Fibroblast of the aortic adventitia (primary cell): ENCODE measurements around the gene ZCCHC17. TPM values are rescaled to one million over a fixed set of nuclear protein-coding genes. Genes with fewer than 3 reads are reported as not detected.

Source experiments
- DNase-seq: peaks from one replicate; pipeline ENCODE4 v3.0.0-alpha.2; 2010; ENCODE audit warnings: low read depth
- H3K4me3 ChIP-seq: 2 replicates; pipeline ENCODE4 v1.5.1; 2011; ENCODE audit warnings: low read depth, mild to moderate bottlenecking, control low read depth, low read length, moderate library complexity
- CTCF ChIP-seq: IDR thresholded peaks from 2 replicates; pipeline ENCODE4 v1.5.1; 2011; ENCODE audit warnings: mild to moderate bottlenecking, low read length, control low read depth, inconsistent platforms; ENCODE audit not compliant: insufficient read depth
- total RNA-seq: library from RNA; depleted of rRNA; stranded (reverse); fragments of >200 nt; gene quantifications from 2 replicates; pipeline ENCODE4 v1.2.3, GENCODE V29; 2012; ENCODE audit warnings: low replicate concordance

ZCCHC17 gene
- total RNA-seq, 1 donor = 39.9 TPM

DNA sequence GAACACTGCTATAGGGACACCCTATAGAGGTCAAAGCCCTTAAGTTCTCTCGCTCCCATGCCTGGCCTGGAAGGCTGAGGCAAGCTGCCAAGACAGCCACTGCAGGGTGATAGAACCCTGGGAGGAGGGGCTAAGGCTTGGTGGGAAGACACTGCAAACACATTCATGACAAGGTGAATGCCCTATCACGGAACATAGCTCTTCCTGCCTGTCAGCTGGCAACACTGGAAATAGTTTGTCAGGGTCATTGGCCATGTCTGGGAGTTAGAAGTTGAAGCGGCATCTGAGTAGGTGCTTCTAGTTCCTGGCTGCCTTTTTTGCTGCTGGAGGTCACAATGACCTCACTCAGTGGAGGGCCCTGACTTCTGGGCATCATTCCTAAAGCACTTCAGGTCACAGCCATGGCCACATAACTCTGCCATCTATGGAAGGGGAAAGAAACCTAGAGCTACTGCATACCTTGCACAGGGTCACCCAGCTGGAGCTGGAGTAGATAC is 71.8 kb downstream of the ZCCHC17 start:
- TF ChIP-seq CTCF = no peak
- no peak overlapping the region for H3K4me3 ChIP-seq
- no peak for DNase-seq

DNA sequence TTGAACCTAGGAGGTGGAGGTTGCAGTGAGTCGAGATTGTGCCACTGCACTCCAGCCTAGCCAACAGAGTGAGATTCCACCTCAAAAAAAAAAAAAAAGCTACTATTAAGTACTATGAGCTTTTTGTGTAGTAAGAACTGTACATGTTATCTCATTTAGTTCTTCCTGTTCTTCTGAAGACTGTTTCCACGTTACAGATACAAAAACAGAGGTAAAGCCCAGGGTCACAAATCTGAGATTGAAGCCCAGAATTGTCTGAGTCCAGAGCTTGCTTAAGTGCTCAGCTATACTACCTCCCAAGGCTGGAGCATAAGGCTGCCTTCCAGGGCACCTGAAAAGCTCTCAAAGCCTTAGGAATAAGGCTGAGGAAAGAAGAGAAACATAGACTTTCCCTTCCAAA is 73.2 kb downstream of the ZCCHC17 start:
- DNase-seq = no peak
- H3K4me3 ChIP-seq = no peak overlapping the region
- TF ChIP-seq CTCF = no peak

- no peak for TF ChIP-seq CTCF
- H3K4me3 ChIP-seq = no peak overlapping the region
- no peak for DNase-seq
Measured at GRCh38 chr1:31370565-31370964, 73.7 kb downstream of the ZCCHC17 start.

DNA sequence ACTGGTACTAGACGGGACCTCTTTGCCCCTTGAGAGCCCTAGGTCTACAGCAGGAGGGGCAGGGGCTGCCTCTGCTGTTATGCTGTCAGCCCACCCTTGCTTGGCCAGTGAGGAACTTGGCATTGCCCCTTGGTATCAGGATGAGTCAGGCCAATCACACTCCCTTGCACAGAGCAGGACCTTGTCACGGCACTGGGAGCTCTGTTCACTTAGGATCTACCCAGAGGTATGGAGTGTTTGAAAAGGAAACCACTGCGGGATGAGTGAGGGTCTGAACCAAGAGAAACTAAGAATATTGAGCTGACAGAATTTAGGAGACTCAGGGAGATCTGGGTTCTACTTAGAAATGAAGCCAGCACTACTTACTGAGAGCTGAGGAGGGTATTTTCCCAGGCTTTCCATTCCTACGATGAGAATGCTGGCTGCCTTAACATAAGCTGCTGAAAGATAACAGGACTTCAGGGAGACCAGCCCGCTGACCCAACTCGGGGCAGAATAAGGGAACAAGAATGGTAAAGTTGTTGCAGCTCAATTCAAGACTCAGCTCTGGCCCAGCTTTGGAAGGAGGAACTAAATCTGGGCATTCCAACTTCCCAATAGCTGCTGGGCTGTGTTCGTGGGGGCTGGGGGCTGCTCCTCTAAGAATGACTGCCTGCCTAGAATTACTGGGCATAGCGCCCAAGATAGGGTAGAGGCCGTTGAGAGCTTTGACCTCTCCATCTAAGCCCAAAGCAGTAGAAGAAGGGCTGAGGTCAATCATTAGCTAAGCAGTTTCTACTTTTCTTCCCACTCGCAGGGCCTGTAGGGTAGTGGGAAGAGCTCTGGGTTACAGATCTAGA is 74.5 kb downstream of the ZCCHC17 start:
- DNase-seq = no peak

GRCh38 chr1:31372051-31372450 is 75.2 kb downstream of the ZCCHC17 start:
- no peak for DNase-seq
- TF ChIP-seq CTCF = no peak
- peak overlapping the region; percentile 63 for H3K4me3 ChIP-seq

More for the DNA sequence above, 74.5 kb downstream of the ZCCHC17 start:
- H3K4me3 ChIP-seq = peak overlapping the region; percentile 63
- no peak for TF ChIP-seq CTCF

GRCh38 chr1:31372751-31373055 is 75.9 kb downstream of the ZCCHC17 start:
- peak overlapping the region; percentile 63 for H3K4me3 ChIP-seq
- TF ChIP-seq CTCF = no peak
- no peak for DNase-seq
